Right lobe of liver (tissue), 6 donors: ENCODE results near the gene RBKS. TPM values are rescaled to one million over a fixed set of nuclear protein-coding genes. Genes with fewer than 3 reads are reported as not detected.
"Not testable (repeated sequence)": the region's sequence is repeated elsewhere in the genome, so short reads cannot be mapped to it uniquely, and the experiment has no call there.

Experiments used
- ATAC-seq, 4 donors: fragments of 200-7000 bp; cut with Tn5 transposase; one replicate each; pipeline ENCODE4 v1.9.1; 2020; ENCODE audit warnings: mild to moderate bottlenecking in 4 of 4, moderate library complexity in 4 of 4
- DNase-seq, 3 donors: peaks; one replicate each; pipeline ENCODE4 v3.0.0-alpha.2; 2020
- H3K27ac ChIP-seq, 3 donors: fragments of 200-600 bp; one replicate each; pipeline ENCODE4 v1.8.0; 2022
- H3K27me3 ChIP-seq, 2 donors: fragments of 200-600 bp; one replicate each; pipeline ENCODE4 v1.8.0; 2022
- H3K36me3 ChIP-seq, 4 donors: fragments of 200-600 bp; sonication (generic) in 1 of 4; one replicate each; pipeline versions ENCODE4 v1.5.1 to v1.8.0; 2017 to 2022; ENCODE audit warnings: control low read depth in 1 of 4
- H3K4me1 ChIP-seq, 4 donors: fragments of 200-600 bp; sonication (generic) in 1 of 4; one replicate each; pipeline versions ENCODE4 v1.5.1 to v1.8.0; 2017 to 2022; ENCODE audit warnings: control low read depth in 1 of 4
- H3K4me3 ChIP-seq, 3 donors: fragments of 200-600 bp; one replicate each; pipeline ENCODE4 v1.8.0; 2022
- H3K9me3 ChIP-seq, 4 donors: fragments of 200-600 bp; sonication (generic) in 1 of 4; one replicate each; pipeline versions ENCODE4 v1.5.1 to v1.8.0; 2017 to 2022; ENCODE audit warnings: control low read depth in 1 of 4
- POLR2A ChIP-seq: fragments of 450-650 bp; IDR thresholded peaks from one replicate; pipeline ENCODE4 v1.6.1; 2017; ENCODE audit warnings: antibody characterized with exemption, mild to moderate bottlenecking
- WGBS: methylation state at CpG from one replicate; pipeline ENCODE4 v1.1.6; 2018; ENCODE audit warnings: low coverage, low lambda C conversion rate; ENCODE audit not compliant: insufficient coverage; ENCODE audit errors: missing lambda C conversion rate; 5-methylcytosine and 5-hydroxymethylcytosine counted together
- intact Hi-C, 2 donors: fragments of 100-400 bp; cut with DNase I; formaldehyde crosslinking; loops; one replicate each; pipeline versions ENCODE4 v1.11.2 to v1.14.1; 2022
- total RNA-seq, 6 experiments: library from RNA; depleted of rRNA in 2 of 6; stranded (reverse); fragments of >200 nt in 2 of 6; fragmentation: NEBNext Ultra II Directional in 3 of 6; extraction: Animal tissue kit (Norgen Biotek cat#: 25700) in 3 of 6; gene quantifications; one replicate each; pipeline versions ENCODE4 v1.1.0 to v1.2.4, GENCODE V29; 2016 to 2023
- TF ChIP-seq, protein P1 (sequence below), 4 donors: fragments of 200-600 bp in 3 of 4; fragments of 450-650 bp in 1 of 4; IDR thresholded peaks; one replicate each; pipeline versions ENCODE4 v1.5.1 to v1.8.0; 2016 to 2022; ENCODE audit warnings: antibody characterized with exemption in 4 of 4, mild to moderate bottlenecking in 2 of 4
- donor health status: DM: no; HTN: yes; CAD: no.
- donor health status: DM: no; HTN: no; CAD: no.
- donor health status: DM: no; HTN: no; CAD: no.
- donor health status: DM: no; HTN: yes; CAD: no.
- donor health status: DM: no; HTN: yes; CAD: no.

The RBKS gene
- total RNA-seq, 6 experiments from 2014 or later: 13.5 to 18.6 (median 16.0) TPM

GRCh38 chr2:27870724-27871123 is 19.5 kb downstream of the RBKS start:
- ATAC-seq: no peak
- no peak for DNase-seq
- Histone ChIP-seq H3K36me3 (no peaks in the 10 kb centered on the region), H3K27me3 (no peaks in the 10 kb centered on the region), H3K4me3 (no peak overlapping the region), H3K27ac (no peak overlapping the region), H3K4me1 (no peaks in the 10 kb centered on the region), H3K9me3 (no peaks in the 10 kb centered on the region)
- no peak for TF ChIP-seq POLR2A
- TF ChIP-seq, protein P1, sequence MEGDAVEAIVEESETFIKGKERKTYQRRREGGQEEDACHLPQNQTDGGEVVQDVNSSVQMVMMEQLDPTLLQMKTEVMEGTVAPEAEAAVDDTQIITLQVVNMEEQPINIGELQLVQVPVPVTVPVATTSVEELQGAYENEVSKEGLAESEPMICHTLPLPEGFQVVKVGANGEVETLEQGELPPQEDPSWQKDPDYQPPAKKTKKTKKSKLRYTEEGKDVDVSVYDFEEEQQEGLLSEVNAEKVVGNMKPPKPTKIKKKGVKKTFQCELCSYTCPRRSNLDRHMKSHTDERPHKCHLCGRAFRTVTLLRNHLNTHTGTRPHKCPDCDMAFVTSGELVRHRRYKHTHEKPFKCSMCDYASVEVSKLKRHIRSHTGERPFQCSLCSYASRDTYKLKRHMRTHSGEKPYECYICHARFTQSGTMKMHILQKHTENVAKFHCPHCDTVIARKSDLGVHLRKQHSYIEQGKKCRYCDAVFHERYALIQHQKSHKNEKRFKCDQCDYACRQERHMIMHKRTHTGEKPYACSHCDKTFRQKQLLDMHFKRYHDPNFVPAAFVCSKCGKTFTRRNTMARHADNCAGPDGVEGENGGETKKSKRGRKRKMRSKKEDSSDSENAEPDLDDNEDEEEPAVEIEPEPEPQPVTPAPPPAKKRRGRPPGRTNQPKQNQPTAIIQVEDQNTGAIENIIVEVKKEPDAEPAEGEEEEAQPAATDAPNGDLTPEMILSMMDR (IDR thresholded peaks at IDR 0.05): no peak
- intact Hi-C loops: no loop called here
- 80% methylated on average over 1 of the region's 3 CpGs for WGBS

DNA sequence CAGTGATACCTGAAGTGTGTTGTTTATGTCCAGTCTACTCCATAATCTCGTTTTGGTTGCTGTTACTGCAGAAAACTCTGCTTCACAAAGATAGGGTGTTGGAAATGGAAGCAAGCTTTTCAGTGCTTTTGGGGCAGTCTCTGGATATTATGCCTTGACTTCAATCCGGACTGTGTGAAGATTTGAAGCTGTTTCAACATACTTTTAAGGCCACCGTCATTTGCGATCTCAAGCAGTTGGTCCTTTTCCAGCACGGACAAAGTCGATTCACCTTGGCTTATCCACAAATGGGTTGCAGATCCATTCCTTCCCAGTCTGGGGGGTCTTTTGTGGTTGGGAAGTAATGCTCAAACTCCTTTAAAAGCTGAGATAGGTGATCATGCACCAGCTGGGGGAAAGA is 20.4 kb downstream of the RBKS start:
- DNase-seq (no peak), ATAC-seq (no peak)
- intact Hi-C loops: no loop called here
- TF ChIP-seq, protein P1 (IDR thresholded peaks at IDR 0.05): no peak
- no peak for TF ChIP-seq POLR2A
- 75% methylated on average over 1 of the region's 6 CpGs for WGBS
- no peak overlapping the region for H3K4me3 ChIP-seq
- no peaks in the 10 kb centered on the region for H3K4me1 ChIP-seq
- H3K27ac ChIP-seq: no peak overlapping the region
- H3K36me3 ChIP-seq: no peaks in the 10 kb centered on the region
- no peaks in the 10 kb centered on the region for H3K27me3 ChIP-seq
- no peaks in the 10 kb centered on the region for H3K9me3 ChIP-seq

DNA sequence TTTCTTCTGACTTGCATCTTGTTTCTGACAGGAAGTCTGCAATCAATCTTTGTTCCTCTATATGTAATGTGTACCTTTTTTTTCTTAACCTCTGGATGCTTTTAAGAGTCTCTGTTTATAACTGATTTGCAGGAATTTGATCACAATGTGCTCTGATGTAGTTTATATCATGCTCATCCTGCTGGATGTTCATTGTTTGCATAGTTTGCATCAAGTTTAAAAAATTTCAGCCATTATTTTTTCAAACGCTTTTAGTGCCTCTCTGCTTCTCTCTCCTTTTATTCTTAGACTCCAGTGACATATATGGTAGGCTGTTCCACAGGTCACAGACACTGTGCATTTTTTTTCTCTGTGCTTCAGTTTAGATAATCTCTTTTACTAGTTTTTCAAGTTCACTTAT is 23.9 kb downstream of the RBKS start:
- intact Hi-C loops: no loop called here
- DNase-seq (no peak), ATAC-seq (no peak)
- WGBS: 56% methylated on average over 1 of the region's 1 CpG
- Histone ChIP-seq H3K27me3 (no peaks in the 10 kb centered on the region), H3K27ac (no peak overlapping the region), H3K4me3 (no peak overlapping the region), H3K4me1 (no peaks in the 10 kb centered on the region), H3K36me3 (no peaks in the 10 kb centered on the region), H3K9me3 (no peaks in the 10 kb centered on the region)
- TF ChIP-seq POLR2A: no peak
- TF ChIP-seq, protein P1 (IDR thresholded peaks at IDR 0.05): no peak

GRCh38 chr2:27863955-27864354 is 26.2 kb downstream of the RBKS start:
- ATAC-seq, H3K27ac ChIP-seq, H3K9me3 ChIP-seq, intact Hi-C loops, H3K4me1 ChIP-seq, DNase-seq, H3K4me3 ChIP-seq, H3K27me3 ChIP-seq, H3K36me3 ChIP-seq: not testable (repeated sequence)
- 86% methylated on average over 5 of the region's 5 CpGs for WGBS

GRCh38 chr2:27863146-27863545 is 27.0 kb downstream of the RBKS start:
- Histone ChIP-seq H3K27me3 (no peaks in the 10 kb centered on the region), H3K36me3 (no peaks in the 10 kb centered on the region), H3K4me3 (no peak overlapping the region), H3K4me1 (no peaks in the 10 kb centered on the region), H3K27ac (no peak overlapping the region), H3K9me3 (no peaks in the 10 kb centered on the region)
- 100% methylated on average over 1 of the region's 1 CpG for WGBS
- ATAC-seq (no peak), DNase-seq (no peak)
- intact Hi-C loops: no loop called here
- TF ChIP-seq, protein P1 (IDR thresholded peaks at IDR 0.05): no peak
- TF ChIP-seq POLR2A: no peak
